Transverse colon (tissue), 4 donors: ENCODE data around the gene CCNT2.

ENCODE experiments used
- EP300 ChIP-seq: sonication (generic); formaldehyde crosslinking; IDR thresholded peaks from one replicate; pipeline ENCODE4 v1.6.1; 2017; ENCODE audit warnings: antibody characterized with exemption, low read depth
- POLR2A ChIP-seq: fragments of 450-650 bp; IDR thresholded peaks from one replicate; pipeline ENCODE4 v1.6.1; 2016; ENCODE audit warnings: antibody characterized with exemption, mild to moderate bottlenecking, moderate library complexity
- POLR2AphosphoS5 ChIP-seq, 3 donors: sonication (generic); formaldehyde crosslinking; IDR thresholded peaks; one replicate each; pipeline ENCODE4 v1.6.1; 2016; ENCODE audit warnings: antibody characterized with exemption in 3 of 3
- TF ChIP-seq, protein P1 (sequence below), 5 experiments: fragments of 200-600 bp in 3 of 5; fragments of 450-650 bp in 2 of 5; sonication (generic) in 3 of 5; IDR thresholded peaks; 1 replicate in 2 of 5; 2 replicates in 3 of 5; pipeline ENCODE4 v1.5.1; 2016 to 2017; ENCODE audit warnings: antibody characterized with exemption in 5 of 5, inconsistent platforms in 3 of 5, mild to moderate bottlenecking in 2 of 5, moderate library complexity in 1 of 5

DNA sequence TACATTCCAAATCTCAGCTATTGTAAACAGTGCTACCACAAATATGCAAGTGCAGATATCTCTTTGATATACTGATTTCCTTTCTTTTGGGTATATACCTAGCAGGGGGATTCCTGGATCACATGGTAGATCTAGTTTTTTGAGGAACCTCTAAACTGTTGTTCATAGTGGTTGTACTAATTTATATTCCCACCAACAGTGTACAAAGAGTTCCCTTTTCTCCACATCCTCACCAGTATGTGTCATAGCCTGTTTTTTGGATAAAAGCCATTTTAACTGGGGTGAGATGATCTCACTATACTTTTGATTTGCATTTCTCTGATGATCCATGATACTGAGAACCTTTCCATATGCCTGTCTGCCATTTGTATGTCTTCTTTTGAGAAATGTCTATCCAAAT, 6.3 kb upstream of the CCNT2 start:
- TF ChIP-seq POLR2A = no peak
- TF ChIP-seq POLR2AphosphoS5 (IDR thresholded peaks at IDR 0.05) = no peak
- TF ChIP-seq, protein P1, sequence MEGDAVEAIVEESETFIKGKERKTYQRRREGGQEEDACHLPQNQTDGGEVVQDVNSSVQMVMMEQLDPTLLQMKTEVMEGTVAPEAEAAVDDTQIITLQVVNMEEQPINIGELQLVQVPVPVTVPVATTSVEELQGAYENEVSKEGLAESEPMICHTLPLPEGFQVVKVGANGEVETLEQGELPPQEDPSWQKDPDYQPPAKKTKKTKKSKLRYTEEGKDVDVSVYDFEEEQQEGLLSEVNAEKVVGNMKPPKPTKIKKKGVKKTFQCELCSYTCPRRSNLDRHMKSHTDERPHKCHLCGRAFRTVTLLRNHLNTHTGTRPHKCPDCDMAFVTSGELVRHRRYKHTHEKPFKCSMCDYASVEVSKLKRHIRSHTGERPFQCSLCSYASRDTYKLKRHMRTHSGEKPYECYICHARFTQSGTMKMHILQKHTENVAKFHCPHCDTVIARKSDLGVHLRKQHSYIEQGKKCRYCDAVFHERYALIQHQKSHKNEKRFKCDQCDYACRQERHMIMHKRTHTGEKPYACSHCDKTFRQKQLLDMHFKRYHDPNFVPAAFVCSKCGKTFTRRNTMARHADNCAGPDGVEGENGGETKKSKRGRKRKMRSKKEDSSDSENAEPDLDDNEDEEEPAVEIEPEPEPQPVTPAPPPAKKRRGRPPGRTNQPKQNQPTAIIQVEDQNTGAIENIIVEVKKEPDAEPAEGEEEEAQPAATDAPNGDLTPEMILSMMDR (IDR thresholded peaks at IDR 0.05) = no peak
- TF ChIP-seq EP300 = no peak
